GM19324 (cell line): ENCODE data around the gene MALRD1.

Experiments
- ATAC-seq: cut with Tn5 transposase; IDR thresholded peaks from one replicate; pipeline ENCODE4 v1.9.1; 2021; ENCODE audit warnings: mild to moderate bottlenecking, moderate library complexity; ENCODE audit not compliant: unreplicated experiment, low FRiP score

The MALRD1 gene

GRCh38 chr10:19329475-19329874 is 280.9 kb downstream of the MALRD1 start:
- no peak for ATAC-seq

GRCh38 chr10:19332304-19332703 is 283.7 kb downstream of the MALRD1 start:
- no peak for ATAC-seq

GRCh38 chr10:19333631-19334030 is 285.0 kb downstream of the MALRD1 start:
- ATAC-seq: no peak

GRCh38 chr10:19347621-19348020 is 299.0 kb downstream of the MALRD1 start:
- no peak for ATAC-seq

- no peak for ATAC-seq
Observed at GRCh38 chr10:19367176-19367575, 318.6 kb downstream of the MALRD1 start.

- no peak for ATAC-seq
Observed at GRCh38 chr10:19373988-19374387, 325.4 kb downstream of the MALRD1 start.

- no peak for ATAC-seq
Observed at GRCh38 chr10:19385846-19386450, 337.3 kb downstream of the MALRD1 start.

- no peak for ATAC-seq
Observed at GRCh38 chr10:19408924-19409323, 360.3 kb downstream of the MALRD1 start.

GRCh38 chr10:19411119-19411518 is 362.5 kb downstream of the MALRD1 start:
- no peak for ATAC-seq

GRCh38 chr10:19412531-19412930 is 363.9 kb downstream of the MALRD1 start:
- ATAC-seq: no peak

GRCh38 chr10:19416164-19416563 is 367.6 kb downstream of the MALRD1 start:
- no peak for ATAC-seq

GRCh38 chr10:19417740-19418139 is 369.1 kb downstream of the MALRD1 start:
- ATAC-seq: no peak

- ATAC-seq: no peak
Observed at GRCh38 chr10:19421674-19422073, 373.1 kb downstream of the MALRD1 start.

GRCh38 chr10:19426034-19426433 is 377.4 kb downstream of the MALRD1 start:
- ATAC-seq: no peak

- no peak for ATAC-seq
Observed at GRCh38 chr10:19431622-19432351, 383.2 kb downstream of the MALRD1 start.

- ATAC-seq: no peak
Observed at GRCh38 chr10:19449860-19450259, 401.3 kb downstream of the MALRD1 start.

GRCh38 chr10:19451356-19451755 is 402.8 kb downstream of the MALRD1 start:
- ATAC-seq: no peak

- no peak for ATAC-seq
Observed at GRCh38 chr10:19451937-19452336, 403.3 kb downstream of the MALRD1 start.

- no peak for ATAC-seq
Observed at GRCh38 chr10:19453967-19454366, 405.4 kb downstream of the MALRD1 start.

GRCh38 chr10:19461588-19461987 is 413.0 kb downstream of the MALRD1 start:
- ATAC-seq: no peak

GRCh38 chr10:19466709-19467108 is 418.1 kb downstream of the MALRD1 start:
- no peak for ATAC-seq

- no peak for ATAC-seq
Observed at GRCh38 chr10:19468413-19468812, 419.8 kb downstream of the MALRD1 start.
